GM19324 (cell line): ENCODE results near the gene LRRC47.

Experiments
- ATAC-seq: cut with Tn5 transposase; IDR thresholded peaks from one replicate; pipeline ENCODE4 v1.9.1; 2021; ENCODE audit warnings: mild to moderate bottlenecking, moderate library complexity; ENCODE audit not compliant: unreplicated experiment, low FRiP score

The LRRC47 gene

GRCh38 chr1:3735027-3735681, 61.1 kb downstream of the LRRC47 start:
- no peak for ATAC-seq

- no peak for ATAC-seq
Observed at GRCh38 chr1:3734602-3735001, 61.7 kb downstream of the LRRC47 start.

DNA sequence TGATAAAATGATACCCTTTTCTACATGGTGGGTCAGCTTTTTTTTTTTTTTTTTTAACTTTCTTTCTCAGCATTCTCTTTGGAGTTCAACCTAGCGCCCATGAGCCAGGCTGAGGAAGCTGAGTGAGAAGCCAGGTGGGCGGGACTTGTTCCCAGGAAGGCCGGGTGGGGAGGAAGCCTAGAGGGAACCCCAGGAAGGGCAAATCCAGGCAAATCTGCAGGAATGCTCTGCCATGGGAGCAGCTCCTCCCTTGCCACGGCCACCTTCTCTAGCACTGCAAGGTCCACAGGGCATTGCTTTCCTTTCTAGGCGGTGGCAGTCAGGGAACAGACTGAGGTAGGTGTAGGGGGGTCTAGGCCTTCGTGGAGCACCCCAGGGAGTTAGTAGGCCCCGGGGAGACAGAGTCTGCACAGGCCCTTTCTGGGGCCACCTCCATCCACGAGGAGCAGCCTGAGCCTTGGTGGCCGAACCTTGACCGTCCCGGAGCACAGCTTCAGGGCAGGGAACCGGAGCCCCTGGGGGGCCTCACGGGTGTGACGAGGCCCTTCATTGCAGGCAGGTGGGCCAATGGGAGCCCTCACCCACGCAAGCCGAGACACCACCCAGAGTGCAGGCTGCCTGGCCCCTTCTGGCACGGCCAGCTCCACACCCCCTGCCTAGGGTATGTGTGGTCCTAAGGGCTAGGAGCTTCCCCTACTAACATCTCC, 62.3 kb downstream of the LRRC47 start:
- ATAC-seq: no peak

DNA sequence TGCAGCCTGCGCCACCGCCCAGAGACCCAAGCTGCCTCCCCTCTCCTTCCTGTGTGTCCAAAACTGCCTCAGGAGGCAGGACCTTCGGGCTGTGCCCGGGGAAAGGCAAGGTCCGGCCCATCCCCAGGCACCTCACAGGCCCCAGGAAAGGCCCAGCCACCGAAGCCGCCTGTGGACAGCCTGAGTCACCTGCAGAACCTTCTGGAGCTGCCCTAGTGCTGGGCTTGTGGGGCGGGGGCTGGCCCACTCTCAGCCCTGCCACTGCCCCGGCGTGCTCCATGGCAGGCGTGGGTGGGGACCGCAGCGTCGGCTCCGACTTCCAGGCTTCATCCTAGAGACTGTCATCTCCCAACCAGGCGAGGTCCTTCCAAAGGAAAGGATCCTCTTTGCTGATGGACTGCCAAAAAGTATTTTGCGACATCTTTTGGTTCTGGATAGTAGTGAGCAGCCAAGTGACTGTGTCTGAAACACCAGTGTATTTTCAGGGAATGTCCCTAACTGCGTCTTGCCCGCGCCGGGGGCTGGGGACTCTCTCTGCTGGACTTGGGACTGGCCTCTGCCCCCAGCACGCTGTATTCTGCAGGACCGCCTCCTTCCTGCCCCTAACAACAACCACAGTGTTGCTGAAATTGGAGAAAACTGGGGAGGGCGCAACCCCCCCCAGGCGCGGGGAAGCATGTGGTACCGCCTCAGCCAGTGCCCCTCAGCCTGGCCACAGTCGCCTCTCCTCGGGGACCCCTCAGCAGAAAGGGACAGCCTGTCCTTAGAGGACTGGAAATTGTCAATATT, 63.0 kb downstream of the LRRC47 start:
- no peak for ATAC-seq

DNA sequence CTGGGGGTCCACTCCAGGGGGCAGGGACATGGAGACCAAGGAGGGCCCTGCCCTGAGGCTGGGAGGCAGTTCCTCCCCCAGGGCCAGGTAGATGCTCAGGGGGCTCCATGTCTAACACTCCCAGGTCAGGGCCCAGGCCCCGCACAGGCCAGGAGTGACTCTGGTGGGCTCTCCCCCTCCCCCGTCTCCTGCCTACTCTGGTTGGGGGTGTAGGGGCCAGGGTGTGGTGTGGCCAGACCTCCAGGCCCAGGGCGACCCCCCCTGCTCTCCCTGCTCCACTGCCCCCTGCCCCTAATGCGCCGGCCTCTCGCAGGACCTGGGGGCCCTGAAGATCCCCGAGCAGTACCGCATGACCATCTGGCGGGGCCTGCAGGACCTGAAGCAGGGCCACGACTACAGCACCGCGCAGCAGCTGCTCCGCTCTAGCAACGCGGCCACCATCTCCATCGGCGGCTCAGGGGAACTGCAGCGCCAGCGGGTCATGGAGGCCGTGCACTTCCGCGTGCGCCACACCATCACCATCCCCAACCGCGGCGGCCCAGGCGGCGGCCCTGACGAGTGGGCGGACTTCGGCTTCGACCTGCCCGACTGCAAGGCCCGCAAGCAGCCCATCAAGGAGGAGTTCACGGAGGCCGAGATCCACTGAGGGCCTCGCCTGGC, 63.7 kb downstream of the LRRC47 start:
- ATAC-seq: no peak

DNA sequence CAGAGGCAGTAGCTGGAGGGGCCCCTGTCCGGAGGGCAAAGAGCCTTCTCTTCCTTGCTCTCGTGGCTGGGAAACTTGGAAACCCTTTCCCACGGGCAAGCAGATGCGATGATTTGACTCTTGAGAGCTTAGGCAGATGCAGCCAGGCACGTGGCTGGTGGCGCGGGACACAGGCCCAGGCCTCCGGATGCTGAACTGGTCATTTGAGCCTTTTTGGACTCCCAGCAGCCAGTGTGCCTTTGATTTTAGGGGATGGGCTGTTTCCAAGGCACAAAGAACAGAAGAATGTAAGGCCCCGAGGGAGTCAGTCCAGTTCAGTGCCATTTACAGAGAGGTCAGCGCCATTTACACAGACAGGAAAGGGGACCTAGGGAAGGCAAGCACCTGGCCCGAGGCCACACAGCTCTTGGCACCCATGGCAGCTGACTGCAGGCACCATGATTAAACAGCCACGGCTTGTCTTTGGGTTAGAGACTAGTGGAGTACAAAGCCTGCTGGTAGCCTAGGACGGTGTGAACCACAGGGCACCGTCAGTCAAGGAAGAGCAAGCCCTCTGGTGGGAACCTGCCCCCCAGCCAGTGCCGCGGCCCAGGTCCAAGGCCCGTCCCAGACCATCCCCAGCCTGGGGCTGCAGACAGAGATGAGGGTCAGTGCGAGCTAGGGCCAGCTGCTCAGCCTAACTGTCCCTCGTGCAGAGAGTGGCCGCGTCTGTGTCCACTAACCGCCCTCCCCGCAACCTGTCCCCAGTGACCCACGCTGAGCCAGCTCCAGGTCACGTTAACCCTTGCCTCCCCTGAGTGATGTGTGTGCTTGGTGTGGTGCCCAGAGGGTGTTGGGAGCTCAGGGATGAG, 64.5 kb downstream of the LRRC47 start:
- ATAC-seq: no peak

GRCh38 chr1:3730543-3731247, 65.6 kb downstream of the LRRC47 start:
- no peak for ATAC-seq

GRCh38 chr1:3729594-3730542, 66.4 kb downstream of the LRRC47 start:
- no peak for ATAC-seq
